Stimulated activated CD4-positive, alpha-beta T cell treated with anti-CD3 and anti-CD28 coated beads, Interleukin-15, amount 100 ng/mL, for 1 hour (primary cell): ENCODE results near the gene CNTNAP3.
"Not testable (repeated sequence)": the region's sequence is repeated elsewhere in the genome, so short reads cannot be mapped to it uniquely, and the experiment has no call there.

ENCODE experiments used
- DNase-seq, 2 donors: peaks; one replicate each; pipeline ENCODE4 v3.0.0-alpha.2; 2020; ENCODE audit warnings: low read depth in 1 of 2, low spot score in 1 of 2

Gene CNTNAP3

GRCh38 chr9:39073537-39073936, 214.4 kb downstream of the CNTNAP3 start:
- not testable (repeated sequence) for DNase-seq

- DNase-seq = not testable (repeated sequence)
Measured at GRCh38 chr9:39067683-39068082, 220.3 kb downstream of the CNTNAP3 start.

DNA sequence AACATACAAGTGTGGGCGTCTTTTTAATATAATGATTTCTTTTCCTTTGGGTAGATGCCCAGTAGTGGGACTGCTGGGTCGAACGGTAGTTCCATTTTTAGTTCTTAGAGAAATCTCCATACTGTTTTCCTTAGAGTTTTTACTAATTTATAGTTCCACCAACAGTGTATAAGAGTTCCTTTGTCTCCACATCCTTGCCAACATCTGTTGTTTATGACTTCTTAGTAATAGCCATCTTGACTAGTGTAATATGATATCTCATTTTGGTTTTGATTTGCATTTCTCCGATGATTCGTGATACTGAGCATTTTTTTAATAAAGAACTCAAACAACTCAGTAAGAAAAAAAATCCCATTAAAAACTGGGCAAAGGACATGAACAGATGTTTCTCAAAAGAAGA, 225.0 kb downstream of the CNTNAP3 start:
- DNase-seq = not testable (repeated sequence)

DNA sequence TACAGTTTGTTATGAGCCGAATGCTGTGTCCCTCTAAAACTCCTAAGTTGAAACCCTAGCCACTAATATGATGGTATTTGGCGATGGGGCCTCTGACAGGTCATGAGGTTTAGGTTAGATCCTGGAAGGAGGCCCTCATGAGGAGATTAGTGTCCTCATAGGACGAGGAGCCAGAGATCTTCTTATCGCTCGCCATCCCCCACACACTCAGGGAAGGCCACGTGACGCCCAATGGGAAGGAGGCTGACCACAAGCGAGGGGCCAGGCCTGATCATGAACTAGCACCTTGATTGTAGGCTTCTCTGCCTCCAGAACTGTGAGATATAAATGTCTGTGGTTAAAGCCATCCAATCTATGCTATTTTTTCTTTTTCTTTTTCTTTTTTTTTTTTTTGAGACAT, 233.5 kb downstream of the CNTNAP3 start:
- DNase-seq = not testable (repeated sequence)

- not testable (repeated sequence) for DNase-seq
Measured at GRCh38 chr9:39046833-39047232, 241.1 kb downstream of the CNTNAP3 start.

GRCh38 chr9:39042352-39042803, 245.6 kb downstream of the CNTNAP3 start:
- DNase-seq = not testable (repeated sequence)

GRCh38 chr9:39041774-39042173, 246.2 kb downstream of the CNTNAP3 start:
- not testable (repeated sequence) for DNase-seq

DNA sequence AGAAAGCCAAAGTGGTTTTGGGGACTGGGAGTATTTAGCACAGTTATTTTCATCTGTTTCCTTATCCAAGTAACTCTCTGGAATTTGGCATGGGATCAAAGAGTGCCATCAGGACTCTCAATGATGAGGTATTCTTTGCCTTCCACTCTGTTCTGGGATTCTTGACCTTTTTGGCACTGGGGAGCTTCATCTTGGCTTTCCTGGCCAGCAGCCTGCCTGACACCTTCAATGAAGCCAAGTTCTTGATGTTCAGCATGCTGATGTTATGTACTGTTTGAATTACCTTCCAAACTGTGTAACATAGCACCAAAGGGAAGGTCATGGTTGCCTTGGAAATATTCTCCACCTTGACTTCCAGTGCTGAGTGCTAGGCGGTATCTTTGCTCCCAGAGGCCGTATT, 248.8 kb downstream of the CNTNAP3 start:
- not testable (repeated sequence) for DNase-seq

- not testable (repeated sequence) for DNase-seq
Measured at GRCh38 chr9:39038221-39038620, 249.7 kb downstream of the CNTNAP3 start.

DNA sequence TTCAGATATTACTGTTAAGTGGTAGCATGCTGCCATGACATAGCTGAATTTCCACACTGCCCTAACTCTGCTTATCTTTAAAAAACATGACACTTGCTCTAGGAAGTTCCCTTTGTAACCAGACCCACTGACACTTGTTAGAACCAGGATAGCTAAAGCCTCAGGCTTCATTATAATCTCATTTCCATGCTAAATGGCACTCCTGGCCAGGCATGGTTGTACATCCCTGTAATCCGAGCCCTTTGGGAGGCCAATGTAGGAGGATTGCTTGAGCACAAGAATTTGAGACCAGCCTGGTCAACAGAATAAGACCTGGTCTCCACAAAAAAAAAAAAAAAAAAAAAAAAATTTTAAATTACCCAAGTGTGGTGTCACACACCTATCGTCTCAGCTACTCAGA, 254.1 kb downstream of the CNTNAP3 start:
- DNase-seq = not testable (repeated sequence)

DNA sequence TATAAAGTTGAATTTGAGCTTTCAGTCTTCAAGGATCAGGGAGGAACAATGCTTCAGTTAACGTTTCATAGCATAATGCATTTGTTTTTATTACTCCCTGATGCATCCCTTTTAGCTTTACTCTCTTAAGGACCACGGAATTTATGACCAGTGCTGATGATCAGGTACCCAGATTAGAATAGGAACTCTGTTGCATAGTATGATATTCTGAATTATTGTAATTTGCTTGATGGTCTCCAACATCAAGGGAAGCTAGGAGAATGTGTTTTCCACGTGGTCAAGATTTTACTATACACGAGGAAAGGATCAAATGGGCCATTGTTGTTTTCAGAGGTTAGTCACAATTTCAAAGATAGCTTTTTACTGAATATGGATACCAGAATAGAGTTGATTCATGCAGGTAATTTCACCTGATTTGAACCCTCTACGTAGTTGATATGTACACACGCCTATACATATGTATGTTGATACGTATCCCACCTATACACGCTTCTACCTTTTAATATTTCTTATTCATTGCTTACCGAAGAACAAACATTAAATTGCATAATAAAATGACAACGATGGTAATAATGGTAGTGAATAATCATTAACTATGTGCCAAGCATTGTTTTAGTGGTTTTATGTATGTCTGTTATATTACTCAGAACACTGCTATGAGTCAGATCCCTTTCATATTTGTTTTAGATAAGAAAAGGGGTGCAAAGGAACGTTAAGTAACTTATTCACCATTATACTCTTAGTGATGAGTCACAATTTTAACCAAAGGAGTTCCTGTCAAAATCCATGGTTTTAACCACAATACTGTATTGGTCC, 257.6 kb downstream of the CNTNAP3 start:
- DNase-seq = not testable (repeated sequence)

DNA sequence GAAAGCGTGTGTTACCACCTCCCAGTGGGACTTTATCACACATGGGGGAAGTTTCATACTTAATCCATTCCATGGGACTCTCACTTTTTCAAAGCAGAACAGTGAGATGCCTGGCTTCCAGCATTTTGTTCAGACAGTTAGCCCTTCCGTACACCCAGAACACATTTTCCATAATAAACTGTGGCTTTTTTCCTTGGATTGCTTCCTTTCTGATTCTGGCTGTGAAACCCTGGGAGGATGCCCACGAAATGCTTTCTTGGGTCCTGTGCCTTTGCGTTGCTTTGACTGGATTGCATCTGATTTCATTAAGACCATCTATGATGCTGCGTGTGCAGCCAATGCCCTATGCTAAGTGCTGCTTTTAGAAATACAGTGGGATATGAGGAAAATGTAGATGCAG, 259.1 kb downstream of the CNTNAP3 start:
- DNase-seq = not testable (repeated sequence)

GRCh38 chr9:39028168-39028567, 259.8 kb downstream of the CNTNAP3 start:
- not testable (repeated sequence) for DNase-seq

DNA sequence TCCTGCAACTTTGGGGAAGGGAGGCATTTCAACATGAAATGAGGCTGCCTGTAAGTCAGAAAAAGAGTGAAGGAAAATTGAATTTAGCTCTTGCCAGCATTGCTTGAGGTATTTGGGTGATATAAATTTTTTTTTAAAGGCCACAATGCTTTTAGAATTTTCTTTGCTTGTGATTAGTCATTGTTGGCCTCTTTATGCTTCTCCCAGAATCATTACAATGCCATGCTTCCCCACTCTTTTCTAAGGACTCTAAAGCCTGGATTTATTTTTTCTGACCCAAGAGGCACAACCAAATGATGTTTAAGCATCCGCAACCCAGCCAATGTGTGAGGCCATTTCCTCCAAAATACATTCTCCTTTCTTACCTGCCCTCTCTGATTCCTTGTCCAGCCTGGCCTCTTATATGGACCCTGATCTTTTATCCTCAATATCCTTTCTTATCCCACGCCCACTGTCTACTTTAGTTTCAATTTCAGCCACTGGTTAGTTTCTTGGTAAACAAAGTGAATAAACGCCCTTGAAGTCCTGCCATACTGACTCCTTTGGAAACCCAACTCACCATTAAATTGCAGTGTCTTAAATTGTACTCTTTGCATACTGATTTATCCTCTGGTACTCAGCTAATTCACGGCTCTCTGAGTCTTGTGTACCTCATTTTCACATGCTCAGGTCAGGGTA, 261.9 kb downstream of the CNTNAP3 start:
- not testable (repeated sequence) for DNase-seq
